ENCODE data around the gene LAMA5. TPM values are rescaled to one million over a fixed set of nuclear protein-coding genes. Genes with fewer than 3 reads are reported as not detected.

The LAMA5 gene
- total and polyA plus RNA-seq, 2 of the 8 experiments (the other 6 are each of a cell fraction or from before 2014, with no cell fraction given), result 34.4 to 225 TPM

DNA sequence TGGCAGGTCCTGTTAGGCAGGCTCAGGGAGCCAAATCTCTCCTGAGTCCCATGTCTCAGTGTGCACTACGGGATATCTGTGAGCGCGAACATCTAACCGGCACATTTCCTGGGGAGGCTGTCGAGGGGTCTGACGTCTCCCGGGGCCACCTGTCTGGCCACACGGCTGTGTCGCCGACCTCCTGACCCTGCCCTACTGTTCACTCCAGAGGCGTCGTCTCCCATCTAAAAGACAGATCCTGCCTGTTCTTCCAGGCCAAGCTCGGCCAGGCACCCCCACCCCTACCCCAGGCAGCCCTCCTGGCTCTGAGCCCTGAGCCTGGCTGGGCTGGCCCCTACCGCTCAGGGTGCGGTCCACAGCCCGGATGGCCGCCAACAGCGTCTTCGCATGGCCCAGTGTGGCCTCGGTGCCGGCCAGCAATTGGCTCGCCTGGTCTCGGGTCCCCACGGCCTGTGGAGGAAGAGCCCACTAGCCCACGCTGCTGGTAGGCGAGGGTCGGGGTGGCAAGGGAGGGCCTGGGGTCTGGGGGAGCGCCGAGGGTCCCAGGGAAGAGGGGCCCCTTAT lies 47.7 kb downstream of the LAMA5 start (continued):
- TF ChIP-seq, protein P1, sequence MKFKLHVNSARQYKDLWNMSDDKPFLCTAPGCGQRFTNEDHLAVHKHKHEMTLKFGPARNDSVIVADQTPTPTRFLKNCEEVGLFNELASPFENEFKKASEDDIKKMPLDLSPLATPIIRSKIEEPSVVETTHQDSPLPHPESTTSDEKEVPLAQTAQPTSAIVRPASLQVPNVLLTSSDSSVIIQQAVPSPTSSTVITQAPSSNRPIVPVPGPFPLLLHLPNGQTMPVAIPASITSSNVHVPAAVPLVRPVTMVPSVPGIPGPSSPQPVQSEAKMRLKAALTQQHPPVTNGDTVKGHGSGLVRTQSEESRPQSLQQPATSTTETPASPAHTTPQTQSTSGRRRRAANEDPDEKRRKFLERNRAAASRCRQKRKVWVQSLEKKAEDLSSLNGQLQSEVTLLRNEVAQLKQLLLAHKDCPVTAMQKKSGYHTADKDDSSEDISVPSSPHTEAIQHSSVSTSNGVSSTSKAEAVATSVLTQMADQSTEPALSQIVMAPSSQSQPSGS (IDR thresholded peaks at IDR 0.05; ENCODE audit: low read length), result no peak
- TF ChIP-seq POLR2AphosphoS5 (IDR thresholded peaks at IDR 0.05; ENCODE audit: low read depth, low read length) (no peak), SIN3A (conservative IDR thresholded peaks at IDR 0.05 in 1 of 2, IDR thresholded peaks at IDR 0.05 in 1 of 2; ENCODE audit: low read depth in 1 of 2, low read length in 2 of 2) (no peak)

Measured in H1 (cell line).